Spinal cord (tissue), 10 donors: ENCODE measurements around the gene SHC2. TPM values are rescaled to one million over a fixed set of nuclear protein-coding genes. Genes with fewer than 3 reads are reported as not detected.
A peak's percentile ranks its signal among the peaks of the same experiment; 100 is the strongest.

Experiments used
- DNase-seq, 6 donors: peaks; one replicate each; pipeline versions ENCODE4 v3.0.0 to v3.0.0-alpha.2; 2013 to 2015; ENCODE audit warnings: low spot score in 6 of 6, low read depth in 4 of 6
- H3K27ac ChIP-seq: one replicate; pipeline ENCODE4 v1.5.1; 2013; ENCODE audit warnings: low read depth, low read length, control low read depth
- H3K27me3 ChIP-seq: one replicate; pipeline ENCODE4 v1.6.1; 2013; ENCODE audit warnings: low read length; ENCODE audit not compliant: control insufficient read depth, insufficient read depth
- H3K36me3 ChIP-seq: one replicate; pipeline ENCODE4 v1.6.1; 2013; ENCODE audit warnings: low read length; ENCODE audit not compliant: control insufficient read depth, insufficient read depth
- H3K4me1 ChIP-seq: one replicate; pipeline ENCODE4 v1.6.1; 2013; ENCODE audit warnings: low read length; ENCODE audit not compliant: control insufficient read depth, insufficient read depth
- H3K4me3 ChIP-seq: one replicate; pipeline ENCODE4 v1.5.1; 2013; ENCODE audit warnings: low read depth, low read length, control low read depth
- H3K9me3 ChIP-seq: one replicate; pipeline ENCODE4 v1.6.1; 2013; ENCODE audit warnings: low read length; ENCODE audit not compliant: control insufficient read depth, insufficient read depth
- WGBS: methylation state at CpG from one replicate; pipeline ENCODE4 v1.1.5; 2013; ENCODE audit warnings: missing lambda C conversion rate; ENCODE audit not compliant: insufficient coverage; 5-methylcytosine and 5-hydroxymethylcytosine counted together
- polyA plus RNA-seq, 2 donors: library from polyadenylated mRNA; unstranded; fragments of 120-200 nt; gene quantifications; one replicate each; pipeline ENCODE4 v1.2.1, GENCODE V29; 2013; ENCODE audit not compliant: insufficient read length in 2 of 2
- total RNA-seq, 2 donors: library from RNA; depleted of rRNA in 1 of 2; stranded (reverse); fragments of 120-200 nt in 1 of 2; fragments of >200 nt in 1 of 2; gene quantifications; one replicate each; pipeline versions ENCODE4 v1.2.3 to v1.2.4, GENCODE V29; 2013 to 2014
- donor health status: healthy.

SHC2 gene
- total and polyA plus RNA-seq, 4 donors: 15.5 to 111 (median 58.4) TPM

DNA sequence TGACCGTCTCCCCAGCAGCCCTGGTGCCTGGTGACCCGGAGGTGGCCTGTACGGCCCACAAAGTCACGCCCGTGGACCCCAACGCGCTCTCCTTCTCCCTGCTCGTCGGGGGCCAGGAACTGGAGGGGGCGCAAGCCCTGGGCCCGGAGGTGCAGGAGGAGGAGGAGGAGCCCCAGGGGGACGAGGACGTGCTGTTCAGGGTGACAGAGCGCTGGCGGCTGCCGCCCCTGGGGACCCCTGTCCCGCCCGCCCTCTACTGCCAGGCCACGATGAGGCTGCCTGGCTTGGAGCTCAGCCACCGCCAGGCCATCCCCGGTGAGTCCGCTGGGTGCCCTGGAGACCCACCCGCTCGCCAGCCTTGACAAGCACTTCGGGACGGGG lies 37.7 kb upstream of the SHC2 start:
- Histone ChIP-seq H3K4me3 (no peak overlapping the region), H3K36me3 (no peaks in the 10 kb centered on the region), H3K27ac (no peak overlapping the region), H3K27me3 (peaks cover 29% of the 10 kb centered on the region), H3K9me3 (no peaks in the 10 kb centered on the region), H3K4me1 (peaks cover 21% of the 10 kb centered on the region)
- WGBS: 9% methylated on average over 24 of the region's 26 CpGs
- DNase-seq: no peak

DNA sequence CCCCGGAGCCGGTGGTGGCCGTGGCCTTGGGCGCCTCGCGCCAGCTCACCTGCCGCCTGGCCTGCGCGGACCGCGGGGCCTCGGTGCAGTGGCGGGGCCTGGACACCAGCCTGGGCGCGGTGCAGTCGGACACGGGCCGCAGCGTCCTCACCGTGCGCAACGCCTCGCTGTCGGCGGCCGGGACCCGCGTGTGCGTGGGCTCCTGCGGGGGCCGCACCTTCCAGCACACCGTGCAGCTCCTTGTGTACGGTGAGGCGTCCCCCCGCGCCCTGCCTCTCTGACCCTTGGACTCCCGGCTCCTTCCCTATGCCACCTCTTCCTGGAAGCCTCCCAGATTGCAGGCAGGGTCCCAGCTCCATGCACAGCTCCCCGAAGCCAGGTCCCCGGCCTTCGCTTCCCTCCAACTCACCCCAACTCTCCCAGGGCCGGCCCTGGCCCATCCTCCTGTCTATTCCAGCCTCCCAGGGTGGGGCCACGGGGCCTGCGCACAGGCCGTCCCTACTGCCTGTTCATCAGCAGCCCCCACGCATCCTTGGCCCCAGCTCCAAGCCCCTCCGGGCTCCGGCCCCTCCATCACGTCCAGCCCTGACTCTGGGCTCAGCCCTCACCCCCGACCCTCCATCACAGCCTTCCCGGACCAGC lies 37.2 kb upstream of the SHC2 start:
- 3% methylated on average over 48 of the region's 50 CpGs for WGBS
- Histone ChIP-seq H3K27ac (no peak overlapping the region), H3K27me3 (peaks cover 29% of the 10 kb centered on the region), H3K36me3 (no peaks in the 10 kb centered on the region), H3K4me1 (peaks cover 21% of the 10 kb centered on the region), H3K9me3 (no peaks in the 10 kb centered on the region), H3K4me3 (no peak overlapping the region)
- DNase-seq: no peak

DNA sequence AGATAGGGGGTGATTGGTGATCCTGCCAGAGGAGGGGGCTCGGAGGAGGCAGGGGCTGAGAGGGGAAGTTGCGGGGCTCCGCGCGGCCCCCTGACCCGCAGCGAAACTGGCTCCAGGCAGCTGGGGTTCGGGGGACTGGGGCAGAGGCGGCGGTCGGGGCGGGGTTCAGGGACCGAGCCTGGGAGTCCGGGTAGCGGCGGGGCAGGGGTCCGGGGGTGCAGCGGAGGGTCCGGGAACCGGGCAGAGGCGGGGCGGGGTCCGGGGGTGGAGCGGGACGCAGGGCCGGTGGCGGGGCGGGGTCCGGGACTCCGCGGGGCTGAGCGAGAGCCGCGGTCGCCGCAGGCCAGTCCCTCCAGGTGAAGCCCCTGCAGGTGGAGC lies 36.6 kb upstream of the SHC2 start:
- no peaks in the 10 kb centered on the region for H3K36me3 ChIP-seq
- under 1% methylated on average over 36 of the region's 36 CpGs for WGBS
- H3K4me1 ChIP-seq: peaks cover 21% of the 10 kb centered on the region
- DNase-seq: no peak
- H3K9me3 ChIP-seq: no peaks in the 10 kb centered on the region
- peak overlapping the region; percentile 12 for H3K4me3 ChIP-seq
- H3K27me3 ChIP-seq: peaks cover 29% of the 10 kb centered on the region
- no peak overlapping the region for H3K27ac ChIP-seq

DNA sequence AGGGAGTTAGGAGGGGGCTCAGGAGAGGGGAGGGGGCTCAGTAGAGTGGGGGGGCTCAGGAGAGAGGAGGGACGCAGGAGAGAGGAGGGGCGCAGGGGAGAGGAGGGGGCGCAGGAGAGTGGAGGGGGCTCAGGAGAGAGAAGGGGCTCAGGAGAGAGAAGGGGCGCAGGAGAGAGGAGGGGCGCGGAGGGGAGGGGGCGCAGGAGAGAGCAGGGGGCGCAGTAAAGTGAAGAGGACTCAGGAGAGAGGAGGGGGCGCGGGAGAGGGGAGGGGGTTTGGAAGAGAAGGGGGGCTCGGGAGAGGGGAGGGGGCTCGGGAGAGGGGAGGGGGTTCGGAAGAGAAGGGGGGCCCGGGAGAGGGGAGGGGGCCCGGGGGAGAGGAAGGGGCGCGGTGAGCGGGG lies 36.2 kb upstream of the SHC2 start:
- 0% methylated on average over 3 of the region's 18 CpGs for WGBS
- no peak for DNase-seq
- Histone ChIP-seq H3K9me3 (no peaks in the 10 kb centered on the region), H3K27ac (no peak overlapping the region), H3K27me3 (peaks cover 29% of the 10 kb centered on the region), H3K36me3 (no peaks in the 10 kb centered on the region), H3K4me3 (no peak overlapping the region), H3K4me1 (peaks cover 21% of the 10 kb centered on the region)

DNA sequence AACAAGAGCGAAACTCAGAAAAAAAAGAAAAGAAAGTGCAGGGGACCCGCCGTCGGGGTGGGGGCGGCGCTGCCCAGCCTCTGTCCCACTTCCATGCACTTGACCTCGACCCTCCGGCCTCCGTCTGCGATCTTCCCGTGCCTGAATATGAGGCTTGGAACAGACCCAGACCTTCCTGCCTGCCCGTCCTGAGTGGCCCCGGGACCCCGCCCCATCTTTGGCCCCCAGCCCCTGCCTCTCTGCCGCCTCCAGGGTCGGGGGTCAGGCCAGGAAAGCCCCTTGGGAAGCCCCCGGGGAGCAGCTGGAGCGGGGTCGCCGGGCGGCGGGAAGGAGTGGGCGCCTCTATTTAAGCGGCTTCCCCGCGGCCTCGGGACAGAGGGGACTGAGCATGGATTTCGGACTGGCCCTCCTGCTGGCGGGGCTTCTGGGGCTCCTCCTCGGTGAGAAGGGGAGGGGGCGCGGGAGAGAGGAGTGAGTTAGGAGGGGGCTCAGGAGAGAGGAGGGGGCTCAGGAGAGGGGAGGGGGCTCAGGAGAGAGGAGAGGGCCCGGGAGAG lies 35.4 kb upstream of the SHC2 start, which contains the start of gene MADCAM1:
Gene MADCAM1 (plus strand): TSS at position 375 of the 554 bp plus-strand sequence. CDS start 14 bp downstream, at position 389.
- DNase-seq: no peak
- Histone ChIP-seq H3K27me3 (peaks cover 29% of the 10 kb centered on the region), H3K27ac (no peak within 1 kb of the TSS)

DNA sequence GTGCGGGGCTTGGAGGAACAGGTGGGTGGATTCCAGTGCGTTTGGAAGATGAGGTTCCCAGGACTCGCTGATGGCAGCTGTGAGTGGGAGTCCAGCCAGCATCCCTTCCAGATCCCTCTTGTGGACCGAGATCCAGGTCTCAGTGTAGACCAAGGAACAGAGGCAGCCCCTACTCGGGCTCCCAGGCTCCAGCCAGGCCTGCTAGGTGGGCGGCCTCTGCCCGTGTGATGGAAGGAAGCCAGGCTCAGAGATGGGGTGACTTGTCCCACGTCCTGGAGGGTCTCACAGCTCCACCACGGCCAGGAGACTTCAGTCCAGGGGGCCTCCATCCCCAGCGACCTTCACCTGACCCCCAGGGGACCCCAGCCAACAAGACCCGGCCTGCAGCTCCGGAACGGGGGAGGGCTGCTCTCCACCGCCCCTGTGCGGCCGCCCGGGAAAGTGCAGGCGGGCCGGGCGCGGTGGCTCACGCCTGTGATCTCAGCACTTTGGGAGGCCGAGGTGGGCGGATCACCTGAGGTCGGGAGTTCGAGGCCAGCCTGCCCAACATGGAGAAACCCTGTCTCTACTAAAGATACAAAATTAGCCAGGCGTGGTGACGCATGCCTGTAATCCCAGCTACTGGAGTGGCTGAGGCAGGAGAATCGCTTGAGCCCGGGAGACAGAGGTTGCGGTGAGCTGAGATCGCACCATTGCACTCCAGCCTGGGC lies 34.7 kb upstream of the SHC2 start:
- DNase-seq: peak in 1 of 6 donors; percentile 4
- WGBS: 18% methylated on average over 30 of the region's 32 CpGs
- peaks cover 29% of the 10 kb centered on the region for H3K27me3 ChIP-seq
- H3K4me1 ChIP-seq: peaks cover 21% of the 10 kb centered on the region
- H3K36me3 ChIP-seq: no peaks in the 10 kb centered on the region
- no peak overlapping the region for H3K27ac ChIP-seq
- H3K9me3 ChIP-seq: no peaks in the 10 kb centered on the region
- H3K4me3 ChIP-seq: no peak overlapping the region

More for the DNA sequence above, 35.4 kb upstream of the SHC2 start, which contains the start of gene MADCAM1:
- Histone ChIP-seq H3K4me3 (peak within 1 kb of the TSS; percentile 12), H3K9me3 (no peaks in the 10 kb centered on the region), H3K36me3 (no peaks in the 10 kb centered on the region), H3K4me1 (peaks cover 21% of the 10 kb centered on the region)
- 6% methylated on average over 28 of the region's 33 CpGs for WGBS

DNA sequence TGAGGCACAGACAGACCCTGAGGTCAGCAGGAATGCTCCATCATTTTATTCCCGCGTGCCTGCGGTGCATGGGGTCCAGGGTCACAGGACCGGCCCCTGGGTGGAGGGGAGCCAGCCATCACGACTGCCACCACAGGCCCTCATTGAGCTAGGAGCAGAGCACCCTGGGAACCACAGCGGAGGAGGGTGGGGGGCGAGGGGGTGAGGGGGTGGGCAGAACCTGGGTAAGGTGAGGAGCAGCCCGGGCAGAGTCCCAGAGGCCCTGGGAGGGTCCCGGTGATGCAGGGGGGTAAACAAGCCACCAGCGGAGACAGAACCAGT lies 34.2 kb upstream of the SHC2 start:
- Histone ChIP-seq H3K4me1 (peaks cover 23% of the 10 kb centered on the region), H3K36me3 (no peaks in the 10 kb centered on the region), H3K27ac (no peak overlapping the region), H3K27me3 (peaks cover 29% of the 10 kb centered on the region), H3K4me3 (no peak overlapping the region), H3K9me3 (no peaks in the 10 kb centered on the region)
- DNase-seq: no peak
- WGBS: 66% methylated on average over 8 of the region's 10 CpGs

DNA sequence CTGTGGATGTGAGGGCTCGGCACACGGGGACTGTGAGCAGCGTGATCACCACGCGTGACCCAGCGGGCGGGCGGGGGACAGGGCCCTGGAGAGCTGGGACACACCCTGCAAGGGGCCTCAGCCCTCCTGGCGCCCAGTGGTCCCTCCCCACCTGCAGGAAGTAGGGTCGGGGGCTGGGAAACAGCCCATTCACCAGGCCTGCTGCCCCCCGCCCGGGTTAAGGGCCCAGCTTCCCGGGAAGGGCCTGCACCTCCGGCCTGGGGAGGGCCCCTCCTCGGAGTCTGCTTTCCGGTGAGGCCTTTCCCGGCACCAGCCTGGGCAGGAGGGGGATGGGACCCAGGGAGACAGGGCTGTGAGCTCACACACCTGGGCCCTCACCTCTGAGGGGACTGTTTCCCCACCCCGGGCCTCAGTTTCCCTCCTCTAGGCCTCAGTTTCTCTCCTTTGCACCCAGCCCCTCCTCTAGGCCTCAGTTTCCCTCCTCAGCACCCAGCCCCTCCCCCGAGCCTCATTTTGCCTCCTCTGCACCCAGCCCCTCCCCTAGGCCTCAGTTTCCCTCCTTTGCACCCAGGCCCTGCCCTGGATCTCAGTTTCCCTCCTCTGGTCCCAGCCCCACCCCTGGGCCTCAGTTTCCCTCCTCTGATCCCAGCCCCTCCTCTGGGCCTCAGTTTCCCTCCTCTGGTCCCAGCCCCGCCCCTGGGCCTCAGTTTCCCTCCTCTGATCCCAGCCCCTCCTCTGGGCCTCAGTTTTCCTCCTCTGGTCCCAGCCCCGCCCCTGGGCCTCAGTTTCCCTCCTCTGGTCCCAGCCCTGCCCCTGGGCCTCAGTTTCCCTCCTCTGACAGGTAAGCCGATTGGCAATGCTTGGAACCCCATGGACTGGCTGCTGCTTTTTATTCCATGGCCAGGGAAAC lies 33.6 kb upstream of the SHC2 start:
- H3K36me3 ChIP-seq: no peaks in the 10 kb centered on the region
- H3K27ac ChIP-seq: no peak overlapping the region
- H3K9me3 ChIP-seq: no peaks in the 10 kb centered on the region
- H3K27me3 ChIP-seq: peaks cover 25% of the 10 kb centered on the region
- H3K4me3 ChIP-seq: no peak overlapping the region
- DNase-seq: no peak
- peaks cover 29% of the 10 kb centered on the region for H3K4me1 ChIP-seq
- WGBS: 57% methylated on average over 22 of the region's 22 CpGs

DNA sequence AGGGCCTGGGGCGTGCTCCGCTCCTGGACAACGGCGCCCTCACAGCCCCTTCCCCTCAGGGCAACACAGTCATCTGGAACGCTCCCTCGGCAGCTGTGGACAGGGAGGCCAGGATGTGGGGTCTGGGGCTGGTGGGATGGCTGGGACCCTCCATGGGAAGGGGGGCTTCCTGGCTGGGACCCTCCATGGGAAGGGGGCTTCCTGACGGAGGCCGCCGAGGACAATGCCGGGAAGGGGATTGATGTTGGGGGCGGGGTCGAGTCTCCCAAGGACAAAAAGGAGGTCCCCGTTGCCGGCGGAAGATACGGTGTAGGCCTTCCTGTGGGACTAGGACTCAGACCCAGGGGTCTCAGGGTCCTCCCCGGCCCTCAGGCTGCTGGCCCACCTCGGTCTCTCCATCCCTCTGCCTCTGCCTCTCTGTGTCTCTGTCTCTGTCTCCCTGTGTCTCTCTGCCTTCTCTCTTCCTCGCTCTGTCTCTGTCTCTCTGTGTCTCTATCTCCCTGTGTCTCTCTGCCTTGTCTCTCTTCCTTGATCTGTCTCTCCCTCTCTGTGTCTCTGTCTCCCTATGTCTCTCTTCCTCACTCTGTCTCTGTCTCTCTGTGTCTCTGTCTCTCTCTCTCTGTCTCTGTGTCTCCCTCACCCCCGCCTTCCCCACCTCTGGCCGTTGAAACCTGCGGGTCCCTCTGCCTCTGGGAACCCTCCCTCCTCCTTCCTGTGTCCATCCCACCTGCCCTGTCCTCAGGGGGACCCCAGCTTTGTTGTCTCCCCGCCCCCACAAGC lies 32.7 kb upstream of the SHC2 start:
- no peak overlapping the region for H3K4me3 ChIP-seq
- WGBS: 61% methylated on average over 18 of the region's 23 CpGs
- no peak for DNase-seq

More for the DNA sequence above, 32.7 kb upstream of the SHC2 start:
- H3K27me3 ChIP-seq: peaks cover 18% of the 10 kb centered on the region
- peaks cover 31% of the 10 kb centered on the region for H3K4me1 ChIP-seq
- H3K27ac ChIP-seq: no peak overlapping the region
- no peaks in the 10 kb centered on the region for H3K9me3 ChIP-seq
- H3K36me3 ChIP-seq: no peaks in the 10 kb centered on the region
